ENCODE data around the gene TCF19. TPM values are rescaled to one million over a fixed set of nuclear protein-coding genes. Genes with fewer than 3 reads are reported as not detected.
A peak's percentile ranks its signal among the peaks of the same experiment; 100 is the strongest.

TCF19 gene
- total RNA-seq, 1 experiment from 2014 or later = 15.0 TPM

DNA sequence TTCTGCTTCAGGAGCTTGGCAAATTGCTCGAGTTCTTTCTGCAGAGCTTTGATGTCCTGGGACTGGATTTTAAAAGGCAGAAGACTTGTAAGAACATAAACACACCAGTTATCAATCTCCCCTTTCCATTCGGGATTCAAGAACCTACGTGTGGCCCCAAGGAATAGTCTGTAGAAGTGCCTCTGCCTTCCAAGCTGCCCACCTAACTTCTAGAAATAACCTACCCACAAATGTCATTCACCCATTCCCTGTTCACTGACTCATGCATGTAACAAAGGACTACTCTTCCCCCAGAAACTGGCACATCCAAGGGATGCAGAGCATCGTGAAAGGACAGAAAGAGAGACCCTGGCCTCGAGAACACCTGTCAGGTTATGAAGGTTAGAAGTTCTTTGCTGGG lies 7.6 kb downstream of the TCF19 start:
- H3K79me1 ChIP-seq (ENCODE audit: insufficient read depth, low read depth, low read length, poor library complexity, severe bottlenecking) = no peaks in the 10 kb centered on the region
- no peak overlapping the region for H4K5ac ChIP-seq (ENCODE audit: insufficient read length, low read depth, low read length)
- H3K23me2 ChIP-seq (ENCODE audit: insufficient read length, low read depth, low read length, poor library complexity, severe bottlenecking) = peaks cover 17% of the 10 kb centered on the region
- no peak overlapping the region for H3K4ac ChIP-seq (ENCODE audit: low read depth, low read length)
- H4K8ac ChIP-seq (replicated peaks; ENCODE audit: insufficient read length, low read depth, low read length) = no peak overlapping the region
- no peaks in the 10 kb centered on the region for H3K9me3 Mint-ChIP-seq
- H2BK20ac ChIP-seq (ENCODE audit: low read depth, low read length, poor library complexity, severe bottlenecking) = no peak overlapping the region
- no peak overlapping the region for H3K4me2 ChIP-seq (ENCODE audit: insufficient read depth, insufficient read length, low read length)
- H2AK5ac ChIP-seq (ENCODE audit: insufficient read length, low read length) = no peak overlapping the region
- H3K36me3 Mint-ChIP-seq (ENCODE audit: insufficient read depth in 1 of 3, low read depth in 3 of 3) = peaks cover 57 to 90% (median 57%) of the 10 kb centered on the region in 3 experiments
- no peak overlapping the region for H3K23ac ChIP-seq (ENCODE audit: insufficient read length, low read depth, low read length)
- H3K9me3 ChIP-seq (ENCODE audit: control insufficient read depth, low read depth, low read length) = no peaks in the 10 kb centered on the region
- peaks cover 38% of the 10 kb centered on the region for H3K79me2 ChIP-seq (ENCODE audit: insufficient read depth, low read length)
- no peak overlapping the region for H3K56ac ChIP-seq (ENCODE audit: insufficient read length, low read depth, low read length)
- H3K27ac ChIP-seq (ENCODE audit: insufficient read length, low read depth, low read length) = no peak overlapping the region
- no peak overlapping the region for H2BK120ac ChIP-seq (ENCODE audit: low read depth, low read length, poor library complexity, severe bottlenecking)
- H3K27ac Mint-ChIP-seq = peak overlapping the region in 2 of 3 experiments; percentile 50 to 82; a peak in 6 of 7 replicates
- no peak overlapping the region for H3K9ac ChIP-seq (ENCODE audit: extremely low read depth, insufficient read length, low read length)
- no peak for DNase-seq
- no peak overlapping the region for H3T11ph ChIP-seq (ENCODE audit: low read length)
- H3K27me3 Mint-ChIP-seq (ENCODE audit: low read depth) = no peaks in the 10 kb centered on the region; the same call in 1 of the 2 replicates
- no peak overlapping the region for H4K91ac ChIP-seq (ENCODE audit: insufficient read length, low read depth, low read length)
- H2BK5ac ChIP-seq (ENCODE audit: insufficient read length, low read length) = no peak overlapping the region
- WGBS (ENCODE audit: extremely low coverage, insufficient read length, low lambda C conversion rate) = no CpG with 5 or more reads among the region's 5 CpGs
- no peak overlapping the region for H2BK12ac ChIP-seq (ENCODE audit: insufficient read length, low read depth, low read length)
- H3K18ac ChIP-seq (ENCODE audit: insufficient read length, low read depth, low read length) = no peak overlapping the region
- H2BK15ac ChIP-seq (ENCODE audit: low read depth, low read length) = no peak overlapping the region
- TF ChIP-seq, protein P1, sequence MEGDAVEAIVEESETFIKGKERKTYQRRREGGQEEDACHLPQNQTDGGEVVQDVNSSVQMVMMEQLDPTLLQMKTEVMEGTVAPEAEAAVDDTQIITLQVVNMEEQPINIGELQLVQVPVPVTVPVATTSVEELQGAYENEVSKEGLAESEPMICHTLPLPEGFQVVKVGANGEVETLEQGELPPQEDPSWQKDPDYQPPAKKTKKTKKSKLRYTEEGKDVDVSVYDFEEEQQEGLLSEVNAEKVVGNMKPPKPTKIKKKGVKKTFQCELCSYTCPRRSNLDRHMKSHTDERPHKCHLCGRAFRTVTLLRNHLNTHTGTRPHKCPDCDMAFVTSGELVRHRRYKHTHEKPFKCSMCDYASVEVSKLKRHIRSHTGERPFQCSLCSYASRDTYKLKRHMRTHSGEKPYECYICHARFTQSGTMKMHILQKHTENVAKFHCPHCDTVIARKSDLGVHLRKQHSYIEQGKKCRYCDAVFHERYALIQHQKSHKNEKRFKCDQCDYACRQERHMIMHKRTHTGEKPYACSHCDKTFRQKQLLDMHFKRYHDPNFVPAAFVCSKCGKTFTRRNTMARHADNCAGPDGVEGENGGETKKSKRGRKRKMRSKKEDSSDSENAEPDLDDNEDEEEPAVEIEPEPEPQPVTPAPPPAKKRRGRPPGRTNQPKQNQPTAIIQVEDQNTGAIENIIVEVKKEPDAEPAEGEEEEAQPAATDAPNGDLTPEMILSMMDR (conservative IDR thresholded peaks at IDR 0.05) = no peak
- peak overlapping the region; percentile 91 for H3K4me3 Mint-ChIP-seq
- peaks cover 2% of the 10 kb centered on the region; the same call in 1 of the 2 replicates for H3K4me1 ChIP-seq (ENCODE audit: insufficient read depth, low read length)
- H2AFZ ChIP-seq (ENCODE audit: low read length) = no peak overlapping the region
- H4K20me1 ChIP-seq (ENCODE audit: control insufficient read depth, insufficient read depth, insufficient read length) = no peaks in the 10 kb centered on the region
- H3K27me3 ChIP-seq (ENCODE audit: insufficient read depth, low read length) = no peaks in the 10 kb centered on the region
- H3K14ac ChIP-seq (ENCODE audit: insufficient read depth, low read length) = no peak overlapping the region
- H3K4me1 Mint-ChIP-seq = peaks cover 57 to 67% of the 10 kb centered on the region in 2 experiments

All from H9 (cell line).